Measurements from ENCODE around the gene RFX7.

GRCh38 chr15:56074481-56075265 is 169.0 kb downstream of the RFX7 start:
- TF ChIP-seq CTCF (conservative IDR thresholded peaks at IDR 0.05 in 1 of 2, IDR thresholded peaks at IDR 0.05 in 1 of 2; ENCODE audit: low read depth in 1 of 2, low read length in 2 of 2) (no peak), EZH2 (IDR thresholded peaks at IDR 0.05; ENCODE audit: low read length, missing control alignments) (no peak)

All from fibroblast of lung (primary cell).